Vagina (tissue), 2 donors: Measurements from ENCODE around the gene KCNK3. TPM values are rescaled to one million over a fixed set of nuclear protein-coding genes. Genes with fewer than 3 reads are reported as not detected.

Source experiments
- DNase-seq, 2 donors: peaks; one replicate each; pipeline ENCODE4 v3.0.0-alpha.2; 2017; ENCODE audit errors: extremely low spot score in 2 of 2
- H3K27ac ChIP-seq: fragments of 200-600 bp; sonication (generic); one replicate; pipeline ENCODE4 v1.5.1; 2019
- H3K27me3 ChIP-seq: fragments of 200-600 bp; sonication (generic); one replicate; pipeline ENCODE4 v1.5.1; 2019
- H3K36me3 ChIP-seq, 2 donors: fragments of 200-600 bp; sonication (generic); one replicate each; pipeline ENCODE4 v1.5.1; 2017 to 2019
- H3K4me1 ChIP-seq: fragments of 200-600 bp; sonication (generic); one replicate; pipeline ENCODE4 v1.5.1; 2019
- H3K4me3 ChIP-seq, 2 donors: fragments of 200-600 bp; sonication (generic); 1 replicate in 1 of 2; 2 replicates in 1 of 2; pipeline ENCODE4 v1.5.1; 2016 to 2019
- H3K9me3 ChIP-seq: fragments of 200-600 bp; sonication (generic); one replicate; pipeline ENCODE4 v1.5.1; 2019
- POLR2A ChIP-seq, 2 donors: fragments of 450-650 bp; IDR thresholded peaks; one replicate each; pipeline ENCODE4 v1.6.1; 2017; ENCODE audit warnings: antibody characterized with exemption in 2 of 2, mild to moderate bottlenecking in 2 of 2, moderate library complexity in 2 of 2
- POLR2AphosphoS5 ChIP-seq, 2 donors: sonication (generic); formaldehyde crosslinking; IDR thresholded peaks; one replicate each; pipeline ENCODE4 v1.9.0; 2017; ENCODE audit warnings: antibody characterized with exemption in 2 of 2, mild to moderate bottlenecking in 2 of 2, low read depth in 1 of 2; ENCODE audit not compliant: insufficient read depth in 1 of 2
- intact Hi-C: fragments of 100-400 bp; cut with DNase I; formaldehyde crosslinking; loops from one replicate; pipeline ENCODE4 v1.15.1; 2023
- total RNA-seq: library from RNA; depleted of rRNA; stranded (reverse); fragments of >200 nt; gene quantifications from one replicate; pipeline ENCODE4 v1.2.3, GENCODE V29; 2016
- TF ChIP-seq, protein P1 (sequence below), 3 experiments: fragments of 450-650 bp in 2 of 3; fragments of 200-600 bp in 1 of 3; sonication (generic) in 1 of 3; IDR thresholded peaks; one replicate each; pipeline ENCODE4 v1.5.1; 2017 to 2019; ENCODE audit warnings: antibody characterized with exemption in 3 of 3, mild to moderate bottlenecking in 2 of 3, moderate library complexity in 2 of 3

The KCNK3 gene
- total RNA-seq, 1 donor from 2014 or later: 10.6 TPM

- no peaks in the 10 kb centered on the region for H3K36me3 ChIP-seq
- no peaks in the 10 kb centered on the region for H3K9me3 ChIP-seq
- H3K27ac ChIP-seq: peak overlapping the region; percentile 60
- TF ChIP-seq POLR2A (IDR thresholded peaks at IDR 0.05) (no peak), POLR2AphosphoS5 (IDR thresholded peaks at IDR 0.05; ENCODE audit: insufficient read depth in 1 of 2, low read depth in 1 of 2) (no peak)
- TF ChIP-seq, protein P1, sequence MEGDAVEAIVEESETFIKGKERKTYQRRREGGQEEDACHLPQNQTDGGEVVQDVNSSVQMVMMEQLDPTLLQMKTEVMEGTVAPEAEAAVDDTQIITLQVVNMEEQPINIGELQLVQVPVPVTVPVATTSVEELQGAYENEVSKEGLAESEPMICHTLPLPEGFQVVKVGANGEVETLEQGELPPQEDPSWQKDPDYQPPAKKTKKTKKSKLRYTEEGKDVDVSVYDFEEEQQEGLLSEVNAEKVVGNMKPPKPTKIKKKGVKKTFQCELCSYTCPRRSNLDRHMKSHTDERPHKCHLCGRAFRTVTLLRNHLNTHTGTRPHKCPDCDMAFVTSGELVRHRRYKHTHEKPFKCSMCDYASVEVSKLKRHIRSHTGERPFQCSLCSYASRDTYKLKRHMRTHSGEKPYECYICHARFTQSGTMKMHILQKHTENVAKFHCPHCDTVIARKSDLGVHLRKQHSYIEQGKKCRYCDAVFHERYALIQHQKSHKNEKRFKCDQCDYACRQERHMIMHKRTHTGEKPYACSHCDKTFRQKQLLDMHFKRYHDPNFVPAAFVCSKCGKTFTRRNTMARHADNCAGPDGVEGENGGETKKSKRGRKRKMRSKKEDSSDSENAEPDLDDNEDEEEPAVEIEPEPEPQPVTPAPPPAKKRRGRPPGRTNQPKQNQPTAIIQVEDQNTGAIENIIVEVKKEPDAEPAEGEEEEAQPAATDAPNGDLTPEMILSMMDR (IDR thresholded peaks at IDR 0.05): no peak
- no peak overlapping the region for H3K4me3 ChIP-seq
- peak in 1 of 2 donors; percentile 67 for DNase-seq
- H3K4me1 ChIP-seq: peaks cover 35% of the 10 kb centered on the region
- no peaks in the 10 kb centered on the region for H3K27me3 ChIP-seq
- intact Hi-C loops: no loop called here
These were observed 41.6 kb upstream of the KCNK3 start for GRCh38 chr2:26650713-26651469.

DNA sequence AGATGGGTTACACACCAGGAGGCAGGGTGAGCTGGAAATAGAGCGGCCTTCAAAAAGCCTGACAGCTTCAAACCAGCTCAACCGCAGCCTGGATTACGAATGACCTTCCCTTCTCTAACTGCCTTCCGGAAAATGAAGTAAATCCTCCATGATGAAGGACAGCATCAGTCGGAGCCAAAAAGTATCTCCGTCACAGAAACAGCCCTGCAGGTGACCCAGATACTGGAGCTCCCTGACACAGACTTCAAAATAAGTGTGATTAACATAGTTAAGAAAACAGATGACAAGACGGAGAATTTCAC lies 41.1 kb upstream of the KCNK3 start:
- H3K9me3 ChIP-seq: no peaks in the 10 kb centered on the region
- peaks cover 35% of the 10 kb centered on the region for H3K4me1 ChIP-seq
- TF ChIP-seq POLR2AphosphoS5 (IDR thresholded peaks at IDR 0.05; ENCODE audit: insufficient read depth in 1 of 2, low read depth in 1 of 2) (no peak), POLR2A (IDR thresholded peaks at IDR 0.05) (no peak)
- TF ChIP-seq, protein P1 (IDR thresholded peaks at IDR 0.05): no peak
- intact Hi-C loops: no loop called here
- H3K27me3 ChIP-seq: no peaks in the 10 kb centered on the region
- no peaks in the 10 kb centered on the region for H3K36me3 ChIP-seq
- H3K4me3 ChIP-seq: no peak overlapping the region
- H3K27ac ChIP-seq: peak overlapping the region; percentile 60
- no peak for DNase-seq

- H3K4me1 ChIP-seq: peaks cover 35% of the 10 kb centered on the region
- intact Hi-C loops: no loop called here
- TF ChIP-seq, protein P1 (IDR thresholded peaks at IDR 0.05): no peak
- TF ChIP-seq POLR2AphosphoS5 (IDR thresholded peaks at IDR 0.05; ENCODE audit: insufficient read depth in 1 of 2, low read depth in 1 of 2) (no peak), POLR2A (IDR thresholded peaks at IDR 0.05) (no peak)
- H3K36me3 ChIP-seq: no peaks in the 10 kb centered on the region
- no peak overlapping the region for H3K4me3 ChIP-seq
- H3K9me3 ChIP-seq: no peaks in the 10 kb centered on the region
- no peaks in the 10 kb centered on the region for H3K27me3 ChIP-seq
- peak in 1 of 2 donors; percentile 72 for DNase-seq
- peak overlapping the region; percentile 60 for H3K27ac ChIP-seq
These were observed 40.7 kb upstream of the KCNK3 start for GRCh38 chr2:26651799-26652198.

DNA sequence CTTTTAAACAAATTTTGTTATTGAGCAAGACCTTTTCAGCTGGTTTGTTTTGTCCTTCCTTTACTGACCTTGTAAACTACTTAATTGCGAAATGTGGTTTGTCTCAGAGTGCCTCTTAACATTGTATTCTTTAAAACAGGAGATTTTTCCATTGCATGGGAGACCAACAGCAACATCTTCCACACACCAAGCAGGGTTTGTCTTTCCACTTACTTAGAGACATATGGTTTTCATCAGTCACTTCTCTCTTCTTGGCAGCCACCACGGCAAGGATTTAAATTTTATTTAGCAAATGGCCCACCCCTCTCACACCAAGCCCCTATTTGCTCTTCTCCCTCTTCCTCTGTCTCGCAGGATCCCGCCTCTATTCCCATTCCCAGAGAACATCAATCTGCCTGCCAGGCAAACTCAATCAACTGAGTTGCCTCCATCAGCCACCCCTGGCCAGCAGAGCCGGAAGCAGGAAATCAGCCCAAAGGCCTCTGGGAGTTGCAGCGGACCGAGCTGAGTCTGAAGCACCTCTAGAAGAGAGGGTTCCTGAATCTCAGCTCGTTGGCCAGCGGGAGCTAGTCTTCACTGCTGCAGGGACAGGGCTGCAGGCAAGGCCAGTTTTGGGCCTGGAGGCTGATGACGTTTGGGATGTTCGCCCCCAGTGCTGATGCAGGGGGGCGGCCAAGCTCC lies 40.0 kb upstream of the KCNK3 start:
- TF ChIP-seq POLR2AphosphoS5 (IDR thresholded peaks at IDR 0.05; ENCODE audit: insufficient read depth in 1 of 2, low read depth in 1 of 2): peak in 1 of 2 donors; percentile 62
- TF ChIP-seq, protein P1 (IDR thresholded peaks at IDR 0.05): no peak
- H3K4me1 ChIP-seq: peaks cover 35% of the 10 kb centered on the region
- peak overlapping the region in 1 of 2 donors; percentile 2 for H3K4me3 ChIP-seq
- H3K27ac ChIP-seq: peak overlapping the region; percentile 70
- H3K27me3 ChIP-seq: no peaks in the 10 kb centered on the region
- no peaks in the 10 kb centered on the region for H3K9me3 ChIP-seq
- no peaks in the 10 kb centered on the region for H3K36me3 ChIP-seq
- peak in 1 of 2 donors; percentile 89 for DNase-seq
- intact Hi-C loops: no loop called here
